Spleen (tissue), 7 donors: Measurements from ENCODE around the gene TREML1.

Source experiments
- POLR2A ChIP-seq, 3 donors: fragments of 450-650 bp; IDR thresholded peaks; one replicate each; pipeline ENCODE4 v1.5.1; 2017; ENCODE audit warnings: antibody characterized with exemption in 3 of 3, mild to moderate bottlenecking in 1 of 3
- TF ChIP-seq, protein P1 (sequence below), 11 experiments: fragments of 200-600 bp in 7 of 11; fragments of 450-650 bp in 4 of 11; sonication (generic) in 4 of 11; IDR thresholded peaks in 8 of 11; conservative IDR thresholded peaks in 3 of 11; 1 replicate in 7 of 11; 2 replicates in 4 of 11; pipeline versions ENCODE4 v1.4.0 to v1.8.0; 2016 to 2021; ENCODE audit warnings: antibody characterized with exemption in 11 of 11, inconsistent platforms in 4 of 11, mild to moderate bottlenecking in 1 of 11
- donor health status: DM: no; HTN: no; CAD: no; lungs with moderate emphysema.
- donor health status: DM: no; HTN: no; CAD: no.
- donor health status: DM: no; HTN: no; CAD: no.

DNA sequence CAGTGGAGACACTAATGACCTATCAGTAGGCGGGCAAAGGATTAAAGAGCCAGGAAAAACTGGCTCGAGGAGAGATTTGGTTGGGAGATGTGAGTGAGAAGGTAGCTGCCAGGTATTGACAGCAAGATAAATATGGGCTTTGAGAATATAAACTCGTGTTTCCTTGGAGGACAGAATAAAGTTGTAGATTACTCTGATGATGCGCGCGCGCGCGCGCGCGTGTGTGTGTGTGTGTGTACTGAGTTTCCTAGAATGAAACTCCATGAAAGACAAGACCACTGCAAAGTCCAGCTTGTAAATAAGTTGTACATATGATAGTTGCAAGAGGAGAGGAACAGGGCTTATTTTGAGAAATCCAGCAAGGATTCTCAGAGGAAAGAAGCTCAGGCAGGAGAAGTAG, 22.0 kb upstream of the TREML1 start:
- no peak for TF ChIP-seq POLR2A (IDR thresholded peaks at IDR 0.05)
- TF ChIP-seq, protein P1, sequence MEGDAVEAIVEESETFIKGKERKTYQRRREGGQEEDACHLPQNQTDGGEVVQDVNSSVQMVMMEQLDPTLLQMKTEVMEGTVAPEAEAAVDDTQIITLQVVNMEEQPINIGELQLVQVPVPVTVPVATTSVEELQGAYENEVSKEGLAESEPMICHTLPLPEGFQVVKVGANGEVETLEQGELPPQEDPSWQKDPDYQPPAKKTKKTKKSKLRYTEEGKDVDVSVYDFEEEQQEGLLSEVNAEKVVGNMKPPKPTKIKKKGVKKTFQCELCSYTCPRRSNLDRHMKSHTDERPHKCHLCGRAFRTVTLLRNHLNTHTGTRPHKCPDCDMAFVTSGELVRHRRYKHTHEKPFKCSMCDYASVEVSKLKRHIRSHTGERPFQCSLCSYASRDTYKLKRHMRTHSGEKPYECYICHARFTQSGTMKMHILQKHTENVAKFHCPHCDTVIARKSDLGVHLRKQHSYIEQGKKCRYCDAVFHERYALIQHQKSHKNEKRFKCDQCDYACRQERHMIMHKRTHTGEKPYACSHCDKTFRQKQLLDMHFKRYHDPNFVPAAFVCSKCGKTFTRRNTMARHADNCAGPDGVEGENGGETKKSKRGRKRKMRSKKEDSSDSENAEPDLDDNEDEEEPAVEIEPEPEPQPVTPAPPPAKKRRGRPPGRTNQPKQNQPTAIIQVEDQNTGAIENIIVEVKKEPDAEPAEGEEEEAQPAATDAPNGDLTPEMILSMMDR (IDR thresholded peaks at IDR 0.05 in 8 of 11, conservative IDR thresholded peaks at IDR 0.05 in 3 of 11), result no peak
